Glutamatergic neuron (in vitro differentiated cells): ENCODE measurements around the gene PACRG. TPM values are rescaled to one million over a fixed set of nuclear protein-coding genes. Genes with fewer than 3 reads are reported as not detected.

Source experiments
- DNase-seq: peaks from one replicate; pipeline ENCODE4 v3.0.0; 2022
- H3K27ac Mint-ChIP-seq: one replicate; pipeline ENCODE4 v1.8.0; 2020; ENCODE audit warnings: mild to moderate bottlenecking, mixed read lengths, inconsistent platforms; ENCODE audit not compliant: unreplicated experiment
- H3K27me3 Mint-ChIP-seq: one replicate; pipeline ENCODE4 v1.8.0; 2020; ENCODE audit warnings: mild to moderate bottlenecking, moderate library complexity, mixed read lengths, inconsistent platforms; ENCODE audit not compliant: unreplicated experiment
- H3K36me3 Mint-ChIP-seq: one replicate; pipeline ENCODE4 v1.8.0; 2020; ENCODE audit warnings: mild to moderate bottlenecking, mixed read lengths, inconsistent platforms; ENCODE audit not compliant: unreplicated experiment
- H3K4me1 Mint-ChIP-seq: one replicate; pipeline ENCODE4 v1.8.0; 2020; ENCODE audit warnings: mild to moderate bottlenecking, low read depth, mixed read lengths, inconsistent platforms; ENCODE audit not compliant: unreplicated experiment
- H3K4me3 Mint-ChIP-seq: one replicate; pipeline ENCODE4 v1.8.0; 2020; ENCODE audit warnings: mild to moderate bottlenecking, mixed read lengths, inconsistent platforms; ENCODE audit not compliant: unreplicated experiment
- H3K9me3 Mint-ChIP-seq: one replicate; pipeline ENCODE4 v1.8.0; 2020; ENCODE audit warnings: mild to moderate bottlenecking, moderate library complexity, mixed read lengths, inconsistent platforms; ENCODE audit not compliant: unreplicated experiment
- total RNA-seq: library from RNA; stranded (reverse); fragmentation: NEBNext Ultra II Directional; extraction: Animal tissue kit (Norgen Biotek cat#: 25700); gene quantifications from one replicate; pipeline ENCODE4 v1.2.1, GENCODE V29; 2021; ENCODE audit not compliant: unreplicated experiment
- TF ChIP-seq, protein P1 (sequence below): fragments of 200-600 bp; sonication (generic); IDR thresholded peaks from one replicate; pipeline ENCODE4 v1.5.0; 2021; ENCODE audit not compliant: partially characterized antibody, unreplicated experiment

Gene PACRG
- total RNA-seq, 1 donor from 2014 or later, result not detected

DNA sequence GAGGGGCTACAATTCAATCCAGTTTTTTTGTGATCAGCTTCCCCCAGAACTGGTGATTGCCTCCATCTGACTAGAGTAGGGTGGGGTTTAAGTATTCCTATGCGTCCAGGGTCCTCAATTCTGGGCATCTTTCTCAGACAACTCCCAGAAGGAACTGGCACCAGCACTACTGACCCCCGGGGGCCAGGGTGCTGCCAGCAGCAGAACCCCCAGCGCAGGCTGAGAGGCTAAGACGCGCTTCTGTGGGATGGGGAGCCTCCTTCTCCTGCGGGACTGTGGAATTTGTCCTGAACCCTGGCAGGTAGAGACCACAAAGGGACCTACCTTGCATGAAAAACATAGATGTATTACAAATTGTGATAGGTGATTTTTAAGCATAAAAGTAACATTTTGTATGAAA is 124.4 kb downstream of the PACRG start:
- no peak overlapping the region for H3K4me3 Mint-ChIP-seq
- peaks cover 2% of the 10 kb centered on the region for H3K9me3 Mint-ChIP-seq
- TF ChIP-seq, protein P1, sequence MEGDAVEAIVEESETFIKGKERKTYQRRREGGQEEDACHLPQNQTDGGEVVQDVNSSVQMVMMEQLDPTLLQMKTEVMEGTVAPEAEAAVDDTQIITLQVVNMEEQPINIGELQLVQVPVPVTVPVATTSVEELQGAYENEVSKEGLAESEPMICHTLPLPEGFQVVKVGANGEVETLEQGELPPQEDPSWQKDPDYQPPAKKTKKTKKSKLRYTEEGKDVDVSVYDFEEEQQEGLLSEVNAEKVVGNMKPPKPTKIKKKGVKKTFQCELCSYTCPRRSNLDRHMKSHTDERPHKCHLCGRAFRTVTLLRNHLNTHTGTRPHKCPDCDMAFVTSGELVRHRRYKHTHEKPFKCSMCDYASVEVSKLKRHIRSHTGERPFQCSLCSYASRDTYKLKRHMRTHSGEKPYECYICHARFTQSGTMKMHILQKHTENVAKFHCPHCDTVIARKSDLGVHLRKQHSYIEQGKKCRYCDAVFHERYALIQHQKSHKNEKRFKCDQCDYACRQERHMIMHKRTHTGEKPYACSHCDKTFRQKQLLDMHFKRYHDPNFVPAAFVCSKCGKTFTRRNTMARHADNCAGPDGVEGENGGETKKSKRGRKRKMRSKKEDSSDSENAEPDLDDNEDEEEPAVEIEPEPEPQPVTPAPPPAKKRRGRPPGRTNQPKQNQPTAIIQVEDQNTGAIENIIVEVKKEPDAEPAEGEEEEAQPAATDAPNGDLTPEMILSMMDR, result no peak
- no peak for DNase-seq
- H3K27ac Mint-ChIP-seq, result no peak overlapping the region
- H3K27me3 Mint-ChIP-seq, result no peaks in the 10 kb centered on the region
- H3K4me1 Mint-ChIP-seq, result peaks cover 23% of the 10 kb centered on the region
- no peaks in the 10 kb centered on the region for H3K36me3 Mint-ChIP-seq

DNA sequence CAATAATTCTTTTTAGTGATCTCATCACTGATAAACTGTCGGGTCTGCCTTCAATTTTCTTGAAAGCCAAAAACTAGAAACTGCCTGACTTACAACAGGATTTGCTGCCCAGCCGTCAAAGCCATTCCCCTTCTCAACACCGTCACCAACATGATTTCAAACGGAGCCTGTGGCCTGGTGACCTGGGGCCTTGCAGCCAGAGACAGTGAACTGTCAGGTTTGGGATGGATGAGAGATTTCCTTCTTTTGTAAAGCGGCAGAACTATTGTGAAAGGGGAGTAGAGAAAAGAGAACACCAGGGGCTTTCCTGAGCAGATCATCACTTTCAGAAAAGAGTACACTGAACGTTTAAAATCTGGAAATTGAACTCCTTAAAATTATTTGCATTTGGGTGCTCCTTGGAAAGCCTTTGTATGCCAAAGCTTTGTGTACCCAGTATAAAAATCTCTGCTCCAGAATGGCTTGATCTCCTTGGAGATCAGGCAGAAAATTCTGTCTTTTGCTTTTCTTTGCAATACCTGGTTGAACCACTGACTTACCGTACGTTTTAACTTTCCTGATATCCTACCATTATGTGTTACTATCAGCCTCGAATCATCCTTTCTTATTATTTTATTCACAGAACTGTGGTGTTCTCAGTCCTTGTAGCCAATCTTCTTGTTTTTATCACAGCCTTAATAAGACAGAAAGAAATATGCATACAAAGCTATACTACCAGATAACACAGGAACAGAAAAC is 125.2 kb downstream of the PACRG start:
- Mint-ChIP-seq H3K4me1 (peaks cover 25% of the 10 kb centered on the region), H3K27me3 (no peaks in the 10 kb centered on the region), H3K9me3 (peaks cover 2% of the 10 kb centered on the region), H3K27ac (no peak overlapping the region), H3K36me3 (no peaks in the 10 kb centered on the region), H3K4me3 (no peak overlapping the region)
- TF ChIP-seq, protein P1, result no peak
- no peak for DNase-seq

DNA sequence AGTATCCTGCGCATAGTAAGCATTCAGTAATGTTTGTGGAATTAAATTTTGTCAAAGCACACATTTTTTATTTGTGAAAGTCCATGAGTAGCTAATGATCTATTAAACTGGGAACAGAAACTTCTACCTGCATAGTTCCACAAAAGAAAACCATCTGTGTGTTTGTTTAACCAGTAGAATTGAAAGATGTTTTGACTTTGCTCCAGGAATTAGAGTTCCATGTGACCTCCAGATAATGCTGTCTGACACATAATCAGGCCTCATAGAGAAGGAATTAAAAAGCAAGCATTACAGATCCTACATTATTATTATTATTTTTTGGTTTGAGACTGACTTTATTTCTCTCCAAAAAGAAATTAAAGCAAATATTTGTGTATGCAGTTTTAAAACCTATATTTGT is 126.5 kb downstream of the PACRG start:
- no peak overlapping the region for H3K27ac Mint-ChIP-seq

DNA sequence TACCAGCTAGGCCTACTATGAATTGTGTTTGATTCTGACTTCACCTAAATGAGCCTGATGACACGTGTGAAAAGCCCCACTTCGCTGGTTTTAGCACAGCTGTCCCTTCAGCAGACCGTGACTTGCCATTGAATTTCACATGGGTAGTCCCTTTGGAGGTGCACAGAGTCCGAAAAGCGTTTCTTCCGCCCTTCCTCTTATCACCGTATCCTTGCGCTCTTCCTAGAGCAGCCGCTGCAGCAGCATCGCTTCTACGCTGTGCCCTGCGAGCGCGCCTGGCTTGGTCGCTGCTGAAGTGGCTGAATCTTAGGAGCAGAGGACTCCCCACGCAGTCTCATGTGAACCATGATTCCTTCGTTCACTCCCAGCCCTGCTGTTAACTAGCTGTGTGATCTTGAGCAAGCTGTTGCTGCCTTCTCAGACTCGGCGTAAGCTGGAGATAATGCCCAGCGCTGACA is 127.0 kb downstream of the PACRG start:
- H3K9me3 Mint-ChIP-seq, result peaks cover 2% of the 10 kb centered on the region
- peaks cover 23% of the 10 kb centered on the region for H3K4me1 Mint-ChIP-seq
- no peak for DNase-seq
- H3K27ac Mint-ChIP-seq, result peak overlapping the region; percentile 95
- H3K36me3 Mint-ChIP-seq, result no peaks in the 10 kb centered on the region
- TF ChIP-seq, protein P1, result no peak
- peak overlapping the region; percentile 42 for H3K4me3 Mint-ChIP-seq
- H3K27me3 Mint-ChIP-seq, result no peaks in the 10 kb centered on the region

More for the DNA sequence above, 126.5 kb downstream of the PACRG start:
- Mint-ChIP-seq H3K27me3 (no peaks in the 10 kb centered on the region), H3K4me1 (peaks cover 25% of the 10 kb centered on the region), H3K36me3 (no peaks in the 10 kb centered on the region), H3K4me3 (no peak overlapping the region), H3K9me3 (peaks cover 2% of the 10 kb centered on the region)
- TF ChIP-seq, protein P1, result no peak
- no peak for DNase-seq

DNA sequence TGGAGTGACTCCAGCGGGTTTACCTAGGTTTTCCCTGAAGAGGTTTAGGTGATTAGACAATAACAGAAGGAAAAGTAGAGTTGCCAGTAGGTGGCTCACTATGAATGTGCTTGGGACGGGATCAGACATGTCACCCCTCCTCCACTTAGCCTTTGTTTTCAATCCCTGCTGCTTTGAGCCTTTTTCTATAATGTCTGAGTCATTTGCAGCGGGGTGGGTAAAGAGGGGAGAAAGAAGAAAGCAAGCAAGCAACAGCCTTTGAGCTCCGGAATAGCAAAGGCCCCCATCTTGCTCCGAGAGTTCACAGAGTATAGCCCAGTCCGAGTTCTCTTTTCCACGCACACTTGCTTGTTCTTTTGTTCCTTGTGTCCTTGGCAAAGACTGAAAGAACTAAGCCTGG is 129.1 kb downstream of the PACRG start:
- Mint-ChIP-seq H3K4me3 (peak overlapping the region; percentile 67), H3K9me3 (peaks cover 2% of the 10 kb centered on the region), H3K27ac (peak overlapping the region; percentile 96), H3K36me3 (no peaks in the 10 kb centered on the region), H3K4me1 (peaks cover 23% of the 10 kb centered on the region), H3K27me3 (no peaks in the 10 kb centered on the region)
- TF ChIP-seq, protein P1, result peak; percentile 45
- no peak for DNase-seq
